ENCODE results near the gene CLMP.

CLMP gene

GRCh38 chr11:123239191-123240150 is 44.4 kb upstream of the CLMP start:
- Histone ChIP-seq H3K4ac (ENCODE audit: low read length) (no peak overlapping the region), H3K9ac (ENCODE audit: low read depth, low read length, poor library complexity) (no peak overlapping the region), H3K27me3 (ENCODE audit: control insufficient read depth in 3 of 3, insufficient read depth in 3 of 3, low read depth in 1 of 3, low read length in 3 of 3) (peaks cover 0 to 3% (median 0%) of the 10 kb centered on the region in 3 experiments), H3K79me1 (ENCODE audit: low read depth, low read length) (no peaks in the 10 kb centered on the region), H2AFZ (ENCODE audit: low read length) (peak overlapping the region; percentile 53), H3K27ac (replicated peaks; ENCODE audit: low read length) (no peak overlapping the region), H3K23ac (ENCODE audit: low read depth, low read length, poor library complexity) (no peak overlapping the region), H3K18ac (ENCODE audit: low read length) (no peak overlapping the region), H4K91ac (ENCODE audit: low read depth, low read length, poor library complexity) (no peak overlapping the region), H4K8ac (ENCODE audit: low read depth, low read length) (no peak overlapping the region), H3K36me3 (replicated peaks in 1 of 2; ENCODE audit: control insufficient read depth in 2 of 2, insufficient read depth in 2 of 2, low read length in 2 of 2) (no peaks in the 10 kb centered on the region), H3K4me3 (ENCODE audit: low read length in 2 of 2) (no peak overlapping the region), H2BK15ac (ENCODE audit: low read length) (no peak overlapping the region), H3K14ac (ENCODE audit: low read length) (no peak overlapping the region), H2BK5ac (ENCODE audit: low read length) (no peak overlapping the region), H2BK120ac (ENCODE audit: low read depth, low read length) (no peak overlapping the region), H3K4me1 (ENCODE audit: control insufficient read depth in 2 of 2, insufficient read depth in 1 of 2, low read depth in 1 of 2, low read length in 2 of 2) (no peaks in the 10 kb centered on the region), H2AK5ac (ENCODE audit: low read depth, low read length) (no peak overlapping the region), H3K4me2 (ENCODE audit: insufficient read depth, low read length, poor library complexity, severe bottlenecking) (no peak overlapping the region), H3K9me3 (replicated peaks in 1 of 2; ENCODE audit: control insufficient read depth in 2 of 2, insufficient read depth in 1 of 2, low read depth in 1 of 2, low read length in 2 of 2) (no peaks in the 10 kb centered on the region), H2BK12ac (ENCODE audit: low read length) (no peak overlapping the region)
- DNase-seq (ENCODE audit: low spot score), result no peak
- no CpG with 5 or more reads among the region's 15 CpGs for WGBS, 2 donors (ENCODE audit: extremely low coverage in 2 of 2, insufficient read length in 2 of 2, insufficient replicate concordance in 1 of 2)

- no peak overlapping the region for H4K91ac ChIP-seq (ENCODE audit: low read depth, low read length, poor library complexity)
- no peak overlapping the region for H3K4ac ChIP-seq (ENCODE audit: low read length)
- no peak for DNase-seq (ENCODE audit: low spot score)
- no peak overlapping the region for H3K4me2 ChIP-seq (ENCODE audit: insufficient read depth, low read length, poor library complexity, severe bottlenecking)
- peaks cover 0 to 7% of the 10 kb centered on the region in 2 donors for H3K4me1 ChIP-seq (ENCODE audit: control insufficient read depth in 2 of 2, insufficient read depth in 1 of 2, low read depth in 1 of 2, low read length in 2 of 2)
- no peak overlapping the region for H3K4me3 ChIP-seq (ENCODE audit: low read length in 2 of 2)
- H2BK120ac ChIP-seq (ENCODE audit: low read depth, low read length), result no peak overlapping the region
- H3K18ac ChIP-seq (ENCODE audit: low read length), result no peak overlapping the region
- peaks cover 0 to 3% (median 0%) of the 10 kb centered on the region in 3 experiments for H3K27me3 ChIP-seq (ENCODE audit: control insufficient read depth in 3 of 3, insufficient read depth in 3 of 3, low read depth in 1 of 3, low read length in 3 of 3)
- H3K36me3 ChIP-seq (replicated peaks in 1 of 2; ENCODE audit: control insufficient read depth in 2 of 2, insufficient read depth in 2 of 2, low read length in 2 of 2), result no peaks in the 10 kb centered on the region
- no peak overlapping the region for H3K23ac ChIP-seq (ENCODE audit: low read depth, low read length, poor library complexity)
- H2BK5ac ChIP-seq (ENCODE audit: low read length), result no peak overlapping the region
- H3K9me3 ChIP-seq (replicated peaks in 1 of 2; ENCODE audit: control insufficient read depth in 2 of 2, insufficient read depth in 1 of 2, low read depth in 1 of 2, low read length in 2 of 2), result no peaks in the 10 kb centered on the region
- no peak overlapping the region for H4K8ac ChIP-seq (ENCODE audit: low read depth, low read length)
- H3K9ac ChIP-seq (ENCODE audit: low read depth, low read length, poor library complexity), result no peak overlapping the region
- no peaks in the 10 kb centered on the region for H3K79me1 ChIP-seq (ENCODE audit: low read depth, low read length)
- H2AK5ac ChIP-seq (ENCODE audit: low read depth, low read length), result no peak overlapping the region
- H2BK15ac ChIP-seq (ENCODE audit: low read length), result no peak overlapping the region
- no peak overlapping the region for H2BK12ac ChIP-seq (ENCODE audit: low read length)
- no peak overlapping the region for H2AFZ ChIP-seq (ENCODE audit: low read length)
- no CpG with 5 or more reads among the region's 1 CpG for WGBS, 2 donors (ENCODE audit: extremely low coverage in 2 of 2, insufficient read length in 2 of 2, insufficient replicate concordance in 1 of 2)
- H3K27ac ChIP-seq (replicated peaks; ENCODE audit: low read length), result no peak overlapping the region
- no peak overlapping the region for H3K14ac ChIP-seq (ENCODE audit: low read length)
Observed at GRCh38 chr11:123238297-123238696, 43.2 kb upstream of the CLMP start.

- no peak overlapping the region for H2AFZ ChIP-seq (ENCODE audit: low read length)
- no peak overlapping the region for H2BK15ac ChIP-seq (ENCODE audit: low read length)
- H2AK5ac ChIP-seq (ENCODE audit: low read depth, low read length), result no peak overlapping the region
- H3K79me1 ChIP-seq (ENCODE audit: low read depth, low read length), result no peaks in the 10 kb centered on the region
- H2BK5ac ChIP-seq (ENCODE audit: low read length), result no peak overlapping the region
- no peak overlapping the region for H3K14ac ChIP-seq (ENCODE audit: low read length)
- H3K4me3 ChIP-seq (ENCODE audit: low read length in 2 of 2), result no peak overlapping the region
- H3K18ac ChIP-seq (ENCODE audit: low read length), result no peak overlapping the region
- no peak overlapping the region for H3K4me2 ChIP-seq (ENCODE audit: insufficient read depth, low read length, poor library complexity, severe bottlenecking)
- no peak overlapping the region for H3K4ac ChIP-seq (ENCODE audit: low read length)
- no peak overlapping the region for H3K9ac ChIP-seq (ENCODE audit: low read depth, low read length, poor library complexity)
- no peak for DNase-seq (ENCODE audit: low spot score)
- peaks cover 0 to 3% (median 0%) of the 10 kb centered on the region in 3 experiments for H3K27me3 ChIP-seq (ENCODE audit: control insufficient read depth in 3 of 3, insufficient read depth in 3 of 3, low read depth in 1 of 3, low read length in 3 of 3)
- H3K9me3 ChIP-seq (replicated peaks in 1 of 2; ENCODE audit: control insufficient read depth in 2 of 2, insufficient read depth in 1 of 2, low read depth in 1 of 2, low read length in 2 of 2), result peaks cover 0 to 3% of the 10 kb centered on the region in 2 donors
- no peak overlapping the region for H2BK120ac ChIP-seq (ENCODE audit: low read depth, low read length)
- H2BK12ac ChIP-seq (ENCODE audit: low read length), result no peak overlapping the region
- no peak overlapping the region for H3K23ac ChIP-seq (ENCODE audit: low read depth, low read length, poor library complexity)
- no peaks in the 10 kb centered on the region for H3K36me3 ChIP-seq (replicated peaks in 1 of 2; ENCODE audit: control insufficient read depth in 2 of 2, insufficient read depth in 2 of 2, low read length in 2 of 2)
- H3K4me1 ChIP-seq (ENCODE audit: control insufficient read depth in 2 of 2, insufficient read depth in 1 of 2, low read depth in 1 of 2, low read length in 2 of 2), result peaks cover 0 to 9% of the 10 kb centered on the region in 2 donors
- no peak overlapping the region for H3K27ac ChIP-seq (replicated peaks; ENCODE audit: low read length)
- no peak overlapping the region for H4K91ac ChIP-seq (ENCODE audit: low read depth, low read length, poor library complexity)
- WGBS, 2 donors (ENCODE audit: extremely low coverage in 2 of 2, insufficient read length in 2 of 2, insufficient replicate concordance in 1 of 2), result no CpG with 5 or more reads among the region's 3 CpGs
- no peak overlapping the region for H4K8ac ChIP-seq (ENCODE audit: low read depth, low read length)
Observed at GRCh38 chr11:123236879-123237278, 41.8 kb upstream of the CLMP start.

GRCh38 chr11:123235656-123236261 is 40.7 kb upstream of the CLMP start:
- H4K91ac ChIP-seq (ENCODE audit: low read depth, low read length, poor library complexity), result no peak overlapping the region
- H3K4ac ChIP-seq (ENCODE audit: low read length), result no peak overlapping the region
- no peaks in the 10 kb centered on the region for H3K27me3 ChIP-seq (ENCODE audit: control insufficient read depth in 3 of 3, insufficient read depth in 3 of 3, low read depth in 1 of 3, low read length in 3 of 3)
- H3K9ac ChIP-seq (ENCODE audit: low read depth, low read length, poor library complexity), result no peak overlapping the region
- H3K4me2 ChIP-seq (ENCODE audit: insufficient read depth, low read length, poor library complexity, severe bottlenecking), result no peak overlapping the region
- no peak overlapping the region for H3K4me3 ChIP-seq (ENCODE audit: low read length in 2 of 2)
- no peak overlapping the region for H3K23ac ChIP-seq (ENCODE audit: low read depth, low read length, poor library complexity)
- no peak overlapping the region for H2BK120ac ChIP-seq (ENCODE audit: low read depth, low read length)
- H2AK5ac ChIP-seq (ENCODE audit: low read depth, low read length), result no peak overlapping the region
- no peaks in the 10 kb centered on the region for H3K36me3 ChIP-seq (replicated peaks in 1 of 2; ENCODE audit: control insufficient read depth in 2 of 2, insufficient read depth in 2 of 2, low read length in 2 of 2)
- no peak overlapping the region for H2BK12ac ChIP-seq (ENCODE audit: low read length)
- no peaks in the 10 kb centered on the region for H3K79me1 ChIP-seq (ENCODE audit: low read depth, low read length)
- no peak overlapping the region for H2AFZ ChIP-seq (ENCODE audit: low read length)
- no CpG with 5 or more reads among the region's 12 CpGs for WGBS, 2 donors (ENCODE audit: extremely low coverage in 2 of 2, insufficient read length in 2 of 2, insufficient replicate concordance in 1 of 2)
- H3K18ac ChIP-seq (ENCODE audit: low read length), result no peak overlapping the region
- no peak for DNase-seq (ENCODE audit: low spot score)
- H3K14ac ChIP-seq (ENCODE audit: low read length), result no peak overlapping the region
- H3K9me3 ChIP-seq (replicated peaks in 1 of 2; ENCODE audit: control insufficient read depth in 2 of 2, insufficient read depth in 1 of 2, low read depth in 1 of 2, low read length in 2 of 2), result peaks cover 0 to 3% of the 10 kb centered on the region in 2 donors
- no peak overlapping the region for H2BK5ac ChIP-seq (ENCODE audit: low read length)
- H4K8ac ChIP-seq (ENCODE audit: low read depth, low read length), result no peak overlapping the region
- no peak overlapping the region for H3K27ac ChIP-seq (replicated peaks; ENCODE audit: low read length)
- H2BK15ac ChIP-seq (ENCODE audit: low read length), result no peak overlapping the region
- H3K4me1 ChIP-seq (ENCODE audit: control insufficient read depth in 2 of 2, insufficient read depth in 1 of 2, low read depth in 1 of 2, low read length in 2 of 2), result peaks cover 0 to 9% of the 10 kb centered on the region in 2 donors

Data from neuronal stem cell (in vitro differentiated cells).